Activated CD8-positive, alpha-beta T cell treated with anti-CD3 and anti-CD28 coated beads for 36 hours (primary cell): ENCODE data around the gene DHRS7. TPM values are rescaled to one million over a fixed set of nuclear protein-coding genes. Genes with fewer than 3 reads are reported as not detected.

Experiments
- ATAC-seq: fragments of 200-7000 bp; cut with Tn5 transposase; one replicate; pipeline ENCODE4 v1.10.0; 2021; ENCODE audit warnings: mild to moderate bottlenecking, moderate library complexity
- CTCF ChIA-PET: fragments of 350-600 bp; sonication (Branson Sonifier 250); formaldehyde crosslinking; loops from one replicate; lab custom pipeline; 2021; ENCODE audit warnings: antibody characterized with exemption; lab: Charles Lee
- POLR2A ChIA-PET: fragments of 350-600 bp; sonication (Branson Sonifier 250); formaldehyde crosslinking; loops from one replicate; lab custom pipeline; 2021; ENCODE audit warnings: antibody characterized with exemption; lab: Charles Lee
- DNase-seq: peaks from one replicate; pipeline ENCODE4 v3.0.0-alpha.2; 2020
- H3K27ac Mint-ChIP-seq: one replicate; pipeline ENCODE4 v1.8.0; 2021; ENCODE audit warnings: mild to moderate bottlenecking, mixed read lengths
- H3K27me3 Mint-ChIP-seq: one replicate; pipeline ENCODE4 v1.8.0; 2021; ENCODE audit warnings: mixed read lengths
- H3K36me3 Mint-ChIP-seq: one replicate; pipeline ENCODE4 v1.8.0; 2021; ENCODE audit warnings: low read depth, mixed read lengths
- H3K4me1 Mint-ChIP-seq: one replicate; pipeline ENCODE4 v1.8.0; 2021; ENCODE audit warnings: low read depth, mixed read lengths
- H3K4me3 Mint-ChIP-seq: one replicate; pipeline ENCODE4 v1.8.0; 2021; ENCODE audit warnings: mild to moderate bottlenecking, moderate library complexity, mixed read lengths
- H3K9me3 Mint-ChIP-seq: one replicate; pipeline ENCODE4 v1.8.0; 2021; ENCODE audit warnings: mixed read lengths
- CTCF ChIP-seq: fragments of 200-600 bp; IDR thresholded peaks from one replicate; pipeline ENCODE4 v1.8.0; 2022; ENCODE audit warnings: antibody characterized with exemption, mild to moderate bottlenecking
- intact Hi-C: fragments of 100-400 bp; cut with micrococcal nuclease; formaldehyde crosslinking; loops from one replicate; pipeline ENCODE4 v1.10.0; 2022
- total RNA-seq, 2 experiments: library from RNA; stranded (reverse); gene quantifications; one replicate each; pipeline ENCODE4 v1.2.3, GENCODE V29; 2021

Gene DHRS7
- total RNA-seq, 2 experiments from 2014 or later = 46.4 to 46.6 TPM

DNA sequence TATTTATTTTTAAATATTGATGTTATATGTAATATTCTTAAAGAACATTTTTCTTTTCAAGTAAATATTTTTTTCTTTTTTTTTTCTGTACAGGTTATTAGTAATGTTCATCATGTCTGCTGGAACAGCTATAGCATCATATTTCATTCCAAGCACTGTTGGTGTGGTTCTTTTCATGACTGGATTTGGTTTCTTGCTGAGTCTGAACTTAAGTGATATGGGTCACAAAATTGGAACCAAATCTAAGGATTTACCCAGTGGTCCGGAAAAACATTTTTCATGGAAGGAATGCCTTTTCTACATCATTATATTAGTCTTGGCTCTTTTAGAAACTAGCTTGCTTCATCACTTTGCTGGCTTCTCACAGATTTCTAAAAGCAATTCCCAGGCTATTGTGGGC is 50.3 kb downstream of the DHRS7 start:
- CTCF ChIA-PET = no interaction called here

GRCh38 chr14:60111732-60112131 is 53.5 kb downstream of the DHRS7 start:
- ATAC-seq (no peak), DNase-seq (no peak)
- Mint-ChIP-seq H3K36me3 (peaks cover 33% of the 10 kb centered on the region), H3K4me1 (peaks cover 20% of the 10 kb centered on the region), H3K4me3 (no peak overlapping the region), H3K27ac (no peak overlapping the region), H3K9me3 (no peaks in the 10 kb centered on the region), H3K27me3 (no peaks in the 10 kb centered on the region)
- no peak for TF ChIP-seq CTCF
- ChIA-PET POLR2A (no interaction called here), CTCF (no interaction called here)
- intact Hi-C loops = no loop called here

More for the DNA sequence above, 50.3 kb downstream of the DHRS7 start:
- POLR2A ChIA-PET = no interaction called here
- peaks cover 10% of the 10 kb centered on the region for H3K4me1 Mint-ChIP-seq
- DNase-seq (no peak), ATAC-seq (no peak)
- no peaks in the 10 kb centered on the region for H3K27me3 Mint-ChIP-seq
- H3K4me3 Mint-ChIP-seq = no peak overlapping the region
- TF ChIP-seq CTCF = no peak
- no peak overlapping the region for H3K27ac Mint-ChIP-seq
- H3K36me3 Mint-ChIP-seq = peaks cover 28% of the 10 kb centered on the region
- no peaks in the 10 kb centered on the region for H3K9me3 Mint-ChIP-seq
- intact Hi-C loops = no loop called here

GRCh38 chr14:60107477-60107876 is 57.7 kb downstream of the DHRS7 start:
- intact Hi-C loops = no loop called here
- peaks cover 35% of the 10 kb centered on the region for H3K36me3 Mint-ChIP-seq
- H3K9me3 Mint-ChIP-seq = peaks cover 2% of the 10 kb centered on the region
- ATAC-seq (no peak), DNase-seq (no peak)
- POLR2A ChIA-PET = no interaction called here
- no peaks in the 10 kb centered on the region for H3K27me3 Mint-ChIP-seq
- CTCF ChIA-PET = interaction anchor here (1.5 kb wide), 1 partner anchor 77 kb away, joined by 3 read pairs; no protein-coding TSS in a partner anchor
- no peak for TF ChIP-seq CTCF
- H3K4me3 Mint-ChIP-seq = no peak overlapping the region
- peaks cover 33% of the 10 kb centered on the region for H3K4me1 Mint-ChIP-seq
- H3K27ac Mint-ChIP-seq = no peak overlapping the region

- Mint-ChIP-seq H3K4me1 (peaks cover 36% of the 10 kb centered on the region), H3K36me3 (peaks cover 34% of the 10 kb centered on the region), H3K27me3 (no peaks in the 10 kb centered on the region), H3K27ac (no peak overlapping the region), H3K4me3 (no peak overlapping the region), H3K9me3 (peaks cover 2% of the 10 kb centered on the region)
- CTCF ChIA-PET = interaction anchor here (0.9 to 1.5 kb wide), 2 partner anchors 11 to 78 kb away, joined by 3 read pairs; no protein-coding TSS in a partner anchor
- intact Hi-C loops = no loop called here
- DNase-seq (no peak), ATAC-seq (no peak)
- POLR2A ChIA-PET = no interaction called here
- TF ChIP-seq CTCF = no peak
Observed at GRCh38 chr14:60106339-60106738, 58.9 kb downstream of the DHRS7 start.

DNA sequence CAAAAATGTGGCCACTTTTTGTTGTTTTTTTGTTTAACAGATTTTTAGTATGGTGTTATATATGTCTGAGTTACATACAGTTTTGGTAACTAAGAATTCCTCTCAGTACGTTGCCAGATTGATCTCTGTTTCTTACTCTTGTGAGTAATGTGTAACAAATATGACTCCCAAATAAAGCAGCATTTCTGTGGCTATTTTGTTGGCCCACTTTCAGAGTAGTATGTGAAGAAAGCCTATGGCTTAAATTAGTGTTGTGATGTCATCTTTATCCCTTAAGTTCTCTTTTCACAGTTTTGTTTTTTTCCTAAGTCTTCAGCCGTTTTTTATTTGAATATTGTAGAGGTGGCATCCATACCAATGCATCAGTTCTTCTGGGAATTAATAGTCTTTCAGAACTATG is 62.8 kb downstream of the DHRS7 start:
- peaks cover 33% of the 10 kb centered on the region for H3K36me3 Mint-ChIP-seq
- H3K27me3 Mint-ChIP-seq = no peaks in the 10 kb centered on the region
- DNase-seq = no peak
- H3K4me3 Mint-ChIP-seq = no peak overlapping the region
- TF ChIP-seq CTCF = no peak
- ChIA-PET POLR2A (no interaction called here), CTCF (no interaction called here)
- H3K4me1 Mint-ChIP-seq = peaks cover 40% of the 10 kb centered on the region
- H3K9me3 Mint-ChIP-seq = peaks cover 2% of the 10 kb centered on the region
- ATAC-seq = no peak
- intact Hi-C loops = no loop called here
- no peak overlapping the region for H3K27ac Mint-ChIP-seq
